GM12878 (cell line): ENCODE results near the gene ITGAL. TPM values are rescaled to one million over a fixed set of nuclear protein-coding genes. Genes with fewer than 3 reads are reported as not detected.

ENCODE experiments used
- ATAC-seq: fragments of 200-7000 bp; cut with Tn5 transposase; 3 replicates; pipeline ENCODE4 v1.9.1; 2020; ENCODE audit warnings: mild to moderate bottlenecking, moderate library complexity
- BruUV-seq: library from RNA; stranded (reverse); fragments of 400-500 nt; replicated peaks from 2 replicates; lab custom pipeline; 2021; lab: Mats Ljungman, UMichigan
- CTCF ChIA-PET: fragments of 300-600 bp; sonication (Branson Sonifier 250); formaldehyde crosslinking; extraction: SDS; loops from one replicate; lab custom pipeline; 2021; ENCODE audit warnings: inconsistent platforms; lab: Yijun Ruan, JAX
- POLR2A ChIA-PET: fragments of 350-600 bp; formaldehyde crosslinking; extraction: SDS; loops from one replicate; lab custom pipeline; 2021; ENCODE audit warnings: inconsistent platforms; lab: Charles Lee
- RAD21 ChIA-PET: fragments of 300-600 bp; sonication (Branson Sonifier 250); formaldehyde crosslinking; loops from one replicate; lab custom pipeline; 2023; ENCODE audit warnings: antibody characterized with exemption; ENCODE audit not compliant: unreplicated experiment; lab: Charles Lee
- SMC1A ChIA-PET: fragments of 300-600 bp; sonication (Branson Sonifier 250); formaldehyde crosslinking; loops from one replicate; lab custom pipeline; 2023; ENCODE audit not compliant: unreplicated experiment, uncharacterized antibody; lab: Charles Lee
- DNase-seq: peaks from one replicate; pipeline ENCODE4 v3.0.0-alpha.2; 2011; ENCODE audit warnings: low read depth, low spot score
- FAIRE-seq: peaks from 3 replicates; lab custom pipeline; 2011; peaks lifted over from hg19 to GRCh38; lab: Jason Lieb, UNC
- H2AFZ ChIP-seq: 2 replicates; pipeline ENCODE4 v1.6.0; 2011; ENCODE audit warnings: low read depth, low read length, control low read depth; ENCODE audit not compliant: control insufficient read depth
- H3K27ac ChIP-seq: 2 replicates; pipeline ENCODE4 v1.5.1; 2011; ENCODE audit warnings: control low read depth; ENCODE audit not compliant: control insufficient read depth, insufficient read depth
- H3K27me3 ChIP-seq, 2 experiments: replicated peaks in 1 of 2; 2 replicates each; pipeline versions ENCODE4 v1.6.0 to v1.6.1; 2011; ENCODE audit warnings: low read length in 1 of 2; ENCODE audit not compliant: control insufficient read depth in 2 of 2, insufficient read depth in 2 of 2
- H3K36me3 ChIP-seq, 2 experiments: 2 replicates each; pipeline ENCODE4 v1.5.1; 2011; ENCODE audit warnings: low read length in 1 of 2; ENCODE audit not compliant: control insufficient read depth in 2 of 2, insufficient read depth in 2 of 2
- H3K4me1 ChIP-seq: 2 replicates; pipeline ENCODE4 v1.6.1; 2011; ENCODE audit warnings: mild to moderate bottlenecking, low read length, moderate library complexity, mixed read lengths; ENCODE audit not compliant: control insufficient read depth, insufficient read depth
- H3K4me2 ChIP-seq: 2 replicates; pipeline ENCODE4 v1.6.0; 2011; ENCODE audit warnings: control low read depth; ENCODE audit not compliant: control insufficient read depth, insufficient read depth
- H3K4me3 ChIP-seq: fragments of 200-600 bp; sonication (generic); 2 replicates; pipeline ENCODE4 v1.5.1; 2016
- H3K79me2 ChIP-seq: 2 replicates; pipeline ENCODE4 v1.6.0; 2011; ENCODE audit warnings: low read length; ENCODE audit not compliant: control insufficient read depth, insufficient read depth
- H3K9ac ChIP-seq: 2 replicates; pipeline ENCODE4 v1.8.0; 2011; ENCODE audit warnings: low read length, control low read depth, mixed read lengths; ENCODE audit not compliant: control insufficient read depth, insufficient read depth
- H3K9me3 ChIP-seq: replicated peaks from 3 replicates; pipeline ENCODE4 v1.5.1; 2011; ENCODE audit warnings: mild to moderate bottlenecking, low read length; ENCODE audit not compliant: control insufficient read depth, insufficient read depth
- H4K20me1 ChIP-seq: 2 replicates; pipeline ENCODE4 v1.6.0; 2011; ENCODE audit not compliant: control insufficient read depth, insufficient read depth
- ATF7 ChIP-seq: fragments of 450-650 bp; IDR thresholded peaks from 2 replicates; pipeline ENCODE4 v1.6.1; 2016; ENCODE audit warnings: low read depth, mild to moderate bottlenecking
- EP300 ChIP-seq, 2 experiments: fragments of 150-350 bp in 1 of 2; IDR thresholded peaks; 2 replicates each; pipeline ENCODE4 v1.6.1; 2011 to 2012; ENCODE audit warnings: low read depth in 2 of 2, low read length in 2 of 2, borderline replicate concordance in 1 of 2, improper control_type of control experiment in 1 of 2, inconsistent platforms in 1 of 2; ENCODE audit not compliant: control insufficient read depth in 1 of 2
- HDAC6 ChIP-seq: fragments of 200-600 bp; sonication (generic); IDR thresholded peaks from one replicate; pipeline ENCODE4 v1.8.0; 2017; ENCODE audit warnings: antibody characterized with exemption; ENCODE audit not compliant: unreplicated experiment
- KAT2A ChIP-seq: conservative IDR thresholded peaks from 2 replicates; pipeline ENCODE4 v1.6.1; 2011; ENCODE audit warnings: low read depth, low read length; ENCODE audit not compliant: control insufficient read depth
- NFYB ChIP-seq: IDR thresholded peaks from 2 replicates; pipeline ENCODE4 v1.6.1; 2011; ENCODE audit warnings: low read depth, mild to moderate bottlenecking, low read length, improper control_type of control experiment, moderate library complexity; ENCODE audit not compliant: insufficient read depth
- SMC3 ChIP-seq: IDR thresholded peaks from 2 replicates; pipeline ENCODE4 v1.6.1; 2011; ENCODE audit warnings: low read length, improper control_type of control experiment, borderline replicate concordance
- SRF ChIP-seq, 2 experiments: IDR thresholded peaks; 2 replicates each; pipeline ENCODE4 v1.6.1; 2011; ENCODE audit warnings: low read depth in 2 of 2, low read length in 2 of 2, mild to moderate bottlenecking in 1 of 2, moderate library complexity in 1 of 2
- SUZ12 ChIP-seq: fragments of 200-600 bp; sonication (generic); IDR thresholded peaks from one replicate; pipeline ENCODE4 v1.6.1; 2018; ENCODE audit warnings: antibody characterized with exemption, mild to moderate bottlenecking; ENCODE audit not compliant: unreplicated experiment
- ZNF24 ChIP-seq: fragments of 450-650 bp; IDR thresholded peaks from 2 replicates; pipeline ENCODE4 v1.6.1; 2017; ENCODE audit warnings: antibody characterized with exemption, mild to moderate bottlenecking
- WGBS: methylation state at CpG from one replicate; pipeline ENCODE4 v1.1.6; 2016; ENCODE audit warnings: low lambda C conversion rate; ENCODE audit not compliant: insufficient replicate concordance, insufficient coverage; ENCODE audit errors: missing lambda C conversion rate; 5-methylcytosine and 5-hydroxymethylcytosine counted together
- in situ Hi-C: fragments of 300-500 bp; cut with MboI; formaldehyde crosslinking; loops from 9 replicates; pipeline ENCODE4 v1.14.3; 2018; ENCODE audit warnings: mixed read lengths
- intact Hi-C: fragments of 100-400 bp; cut with micrococcal nuclease; formaldehyde crosslinking; loops from one replicate; pipeline ENCODE4 v1.14.2; 2022; ENCODE audit not compliant: unreplicated experiment
- polyA plus RNA-seq, 11 experiments: library from polyadenylated mRNA; depleted of rRNA in 4 of 11; unstranded in 6 of 11; stranded (reverse) in 5 of 11; fragments of >200 nt; fragmentation: Nextera tagmentation in 4 of 11; fragmentation: Illumina TruSeq in 1 of 11; extraction: Ambion mirVana in 4 of 11; extraction: Trizol in 1 of 11; gene quantifications; 1 replicate in 1 of 11; 2 replicates in 10 of 11; pipeline versions ENCODE4 v1.2.1 to v1.2.3, GENCODE V29; 2011 to 2016; ENCODE audit warnings: inconsistent platforms in 2 of 11, missing spikeins in 2 of 11, low read depth in 1 of 11
- total RNA-seq, 4 experiments: library from RNA; depleted of rRNA in 3 of 4; stranded (reverse); fragments of >200 nt in 3 of 4; fragmentation: Illumina TruSeq in 1 of 4; extraction: Trizol in 1 of 4; gene quantifications; 2 replicates each; pipeline versions ENCODE4 v1.2.1 to v1.2.3, GENCODE V29; 2013 to 2021
- TF ChIP-seq, protein P1 (sequence below): fragments of 450-650 bp; IDR thresholded peaks from 2 replicates; pipeline ENCODE4 v1.6.1; 2017; ENCODE audit warnings: mild to moderate bottlenecking, moderate library complexity
- TF ChIP-seq, protein P2 (sequence below): IDR thresholded peaks from 2 replicates; pipeline ENCODE4 v1.6.1; 2012; ENCODE audit warnings: improper control_type of control experiment, low read depth, low read length; ENCODE audit not compliant: insufficient replicate concordance

The ITGAL gene
- total and polyA plus RNA-seq, 10 of the 15 experiments (the other 5 are each of a cell fraction or from before 2014, with no cell fraction given) = 10.7 to 170 (median 96.9) TPM

DNA sequence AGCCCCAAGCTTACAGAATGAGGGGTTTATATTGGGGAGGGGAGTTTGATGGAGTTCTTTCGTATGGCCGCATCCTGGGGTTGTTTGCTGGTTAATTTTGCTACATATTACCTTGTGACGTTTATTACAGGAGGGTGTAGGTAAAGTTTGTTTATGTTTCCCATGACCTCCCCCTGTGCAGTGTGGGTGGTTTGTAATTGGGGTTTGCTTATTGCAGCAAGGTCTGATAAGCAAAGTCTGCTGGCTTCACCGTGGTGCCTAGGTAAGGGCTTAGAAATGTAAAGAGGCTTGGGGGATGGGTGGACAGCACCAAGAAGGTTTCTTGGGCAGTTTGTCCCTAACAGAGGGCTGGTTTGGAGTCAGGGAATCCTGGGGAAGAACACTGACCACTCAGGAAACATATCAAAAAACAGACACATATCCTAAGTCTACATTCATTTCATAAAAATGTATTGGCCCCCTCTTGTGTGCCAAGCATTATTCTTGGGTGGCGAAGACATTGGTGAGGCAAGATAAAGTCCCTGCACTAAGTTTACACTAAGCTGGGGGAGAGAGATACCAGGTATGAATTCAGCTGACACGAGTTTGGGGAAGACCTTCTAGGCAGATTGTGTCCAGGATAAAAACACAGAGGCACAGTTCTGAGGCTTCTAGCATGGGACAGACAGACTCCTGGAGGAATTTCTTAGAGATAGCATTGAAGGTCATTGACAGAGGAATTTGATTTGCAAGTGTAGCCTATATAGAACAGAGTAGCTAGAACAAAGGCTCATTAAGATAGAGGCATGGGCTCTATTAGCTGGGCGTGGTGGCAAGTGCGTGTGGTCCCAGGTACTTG is 76.1 kb downstream of the ITGAL start:
- no peaks in the 10 kb centered on the region for H4K20me1 ChIP-seq
- FAIRE-seq = no peak
- H3K9me3 ChIP-seq = no peaks in the 10 kb centered on the region
- SMC1A ChIA-PET = interaction anchor here (1.0 to 1.8 kb wide), 2 partner anchors 9 to 13 kb away, joined by 3 to 8 read pairs; partner anchors contain the start of gene ZNF747
- no peak overlapping the region for H3K4me2 ChIP-seq
- BruUV-seq = no TSS peak
- H3K27me3 ChIP-seq = no peaks in the 10 kb centered on the region
- H3K4me3 ChIP-seq = no peak overlapping the region
- H3K9ac ChIP-seq = no peak overlapping the region
- POLR2A ChIA-PET = interaction anchor here (0.8 to 2.2 kb wide), 3 partner anchors 8 to 19 kb away, joined by 3 to 11 read pairs (median 4); no protein-coding TSS in a partner anchor
- H3K4me1 ChIP-seq = no peaks in the 10 kb centered on the region
- H3K36me3 ChIP-seq = peaks cover 0 to 3% of the 10 kb centered on the region in 2 experiments; a peak in 1 of 4 replicates
- DNase-seq = no peak
- intact Hi-C loops = no loop called here
- H3K27ac ChIP-seq = no peak overlapping the region
- RAD21 ChIA-PET = no interaction called here
- TF ChIP-seq KAT2A (no peak), SMC3 (no peak), SRF (IDR thresholded peaks at IDR 0.05; ENCODE audit: low read depth in 2 of 2, low read length in 2 of 2) (no peak), NFYB (no peak), ATF7 (no peak), ZNF24 (no peak), SUZ12 (no peak), EP300 (IDR thresholded peaks at IDR 0.05; ENCODE audit: borderline replicate concordance in 1 of 2, control insufficient read depth in 1 of 2, low read depth in 2 of 2, low read length in 2 of 2) (no peak), HDAC6 (no peak)
- TF ChIP-seq, protein P1, sequence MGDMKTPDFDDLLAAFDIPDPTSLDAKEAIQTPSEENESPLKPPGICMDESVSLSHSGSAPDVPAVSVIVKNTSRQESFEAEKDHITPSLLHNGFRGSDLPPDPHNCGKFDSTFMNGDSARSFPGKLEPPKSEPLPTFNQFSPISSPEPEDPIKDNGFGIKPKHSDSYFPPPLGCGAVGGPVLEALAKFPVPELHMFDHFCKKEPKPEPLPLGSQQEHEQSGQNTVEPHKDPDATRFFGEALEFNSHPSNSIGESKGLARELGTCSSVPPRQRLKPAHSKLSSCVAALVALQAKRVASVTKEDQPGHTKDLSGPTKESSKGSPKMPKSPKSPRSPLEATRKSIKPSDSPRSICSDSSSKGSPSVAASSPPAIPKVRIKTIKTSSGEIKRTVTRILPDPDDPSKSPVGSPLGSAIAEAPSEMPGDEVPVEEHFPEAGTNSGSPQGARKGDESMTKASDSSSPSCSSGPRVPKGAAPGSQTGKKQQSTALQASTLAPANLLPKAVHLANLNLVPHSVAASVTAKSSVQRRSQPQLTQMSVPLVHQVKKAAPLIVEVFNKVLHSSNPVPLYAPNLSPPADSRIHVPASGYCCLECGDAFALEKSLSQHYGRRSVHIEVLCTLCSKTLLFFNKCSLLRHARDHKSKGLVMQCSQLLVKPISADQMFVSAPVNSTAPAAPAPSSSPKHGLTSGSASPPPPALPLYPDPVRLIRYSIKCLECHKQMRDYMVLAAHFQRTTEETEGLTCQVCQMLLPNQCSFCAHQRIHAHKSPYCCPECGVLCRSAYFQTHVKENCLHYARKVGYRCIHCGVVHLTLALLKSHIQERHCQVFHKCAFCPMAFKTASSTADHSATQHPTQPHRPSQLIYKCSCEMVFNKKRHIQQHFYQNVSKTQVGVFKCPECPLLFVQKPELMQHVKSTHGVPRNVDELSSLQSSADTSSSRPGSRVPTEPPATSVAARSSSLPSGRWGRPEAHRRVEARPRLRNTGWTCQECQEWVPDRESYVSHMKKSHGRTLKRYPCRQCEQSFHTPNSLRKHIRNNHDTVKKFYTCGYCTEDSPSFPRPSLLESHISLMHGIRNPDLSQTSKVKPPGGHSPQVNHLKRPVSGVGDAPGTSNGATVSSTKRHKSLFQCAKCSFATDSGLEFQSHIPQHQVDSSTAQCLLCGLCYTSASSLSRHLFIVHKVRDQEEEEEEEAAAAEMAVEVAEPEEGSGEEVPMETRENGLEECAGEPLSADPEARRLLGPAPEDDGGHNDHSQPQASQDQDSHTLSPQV = no peak
- TF ChIP-seq, protein P2, sequence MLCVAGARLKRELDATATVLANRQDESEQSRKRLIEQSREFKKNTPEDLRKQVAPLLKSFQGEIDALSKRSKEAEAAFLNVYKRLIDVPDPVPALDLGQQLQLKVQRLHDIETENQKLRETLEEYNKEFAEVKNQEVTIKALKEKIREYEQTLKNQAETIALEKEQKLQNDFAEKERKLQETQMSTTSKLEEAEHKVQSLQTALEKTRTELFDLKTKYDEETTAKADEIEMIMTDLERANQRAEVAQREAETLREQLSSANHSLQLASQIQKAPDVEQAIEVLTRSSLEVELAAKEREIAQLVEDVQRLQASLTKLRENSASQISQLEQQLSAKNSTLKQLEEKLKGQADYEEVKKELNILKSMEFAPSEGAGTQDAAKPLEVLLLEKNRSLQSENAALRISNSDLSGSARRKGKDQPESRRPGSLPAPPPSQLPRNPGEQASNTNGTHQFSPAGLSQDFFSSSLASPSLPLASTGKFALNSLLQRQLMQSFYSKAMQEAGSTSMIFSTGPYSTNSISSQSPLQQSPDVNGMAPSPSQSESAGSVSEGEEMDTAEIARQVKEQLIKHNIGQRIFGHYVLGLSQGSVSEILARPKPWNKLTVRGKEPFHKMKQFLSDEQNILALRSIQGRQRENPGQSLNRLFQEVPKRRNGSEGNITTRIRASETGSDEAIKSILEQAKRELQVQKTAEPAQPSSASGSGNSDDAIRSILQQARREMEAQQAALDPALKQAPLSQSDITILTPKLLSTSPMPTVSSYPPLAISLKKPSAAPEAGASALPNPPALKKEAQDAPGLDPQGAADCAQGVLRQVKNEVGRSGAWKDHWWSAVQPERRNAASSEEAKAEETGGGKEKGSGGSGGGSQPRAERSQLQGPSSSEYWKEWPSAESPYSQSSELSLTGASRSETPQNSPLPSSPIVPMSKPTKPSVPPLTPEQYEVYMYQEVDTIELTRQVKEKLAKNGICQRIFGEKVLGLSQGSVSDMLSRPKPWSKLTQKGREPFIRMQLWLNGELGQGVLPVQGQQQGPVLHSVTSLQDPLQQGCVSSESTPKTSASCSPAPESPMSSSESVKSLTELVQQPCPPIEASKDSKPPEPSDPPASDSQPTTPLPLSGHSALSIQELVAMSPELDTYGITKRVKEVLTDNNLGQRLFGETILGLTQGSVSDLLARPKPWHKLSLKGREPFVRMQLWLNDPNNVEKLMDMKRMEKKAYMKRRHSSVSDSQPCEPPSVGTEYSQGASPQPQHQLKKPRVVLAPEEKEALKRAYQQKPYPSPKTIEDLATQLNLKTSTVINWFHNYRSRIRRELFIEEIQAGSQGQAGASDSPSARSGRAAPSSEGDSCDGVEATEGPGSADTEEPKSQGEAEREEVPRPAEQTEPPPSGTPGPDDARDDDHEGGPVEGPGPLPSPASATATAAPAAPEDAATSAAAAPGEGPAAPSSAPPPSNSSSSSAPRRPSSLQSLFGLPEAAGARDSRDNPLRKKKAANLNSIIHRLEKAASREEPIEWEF = no peak
- TF ChIP-seq, all 136 proteins: peak for 0
- no peak for ATAC-seq
- in situ Hi-C loops = no loop called here
- CTCF ChIA-PET = interaction anchor here (1.1 to 1.5 kb wide), 3 partner anchors 7 to 50 kb away, joined by 4 to 9 read pairs (median 5); no protein-coding TSS in a partner anchor
- H3K79me2 ChIP-seq = no peaks in the 10 kb centered on the region
- no peak overlapping the region for H2AFZ ChIP-seq
- 67% methylated on average over 8 of the region's 8 CpGs for WGBS
